Osteocyte (in vitro differentiated cells): ENCODE data around the gene MATN1. TPM values are rescaled to one million over a fixed set of nuclear protein-coding genes. Genes with fewer than 3 reads are reported as not detected.

Experiments used
- DNase-seq: peaks from one replicate; pipeline ENCODE4 v3.0.0; 2021; ENCODE audit warnings: mixed read lengths; ENCODE audit not compliant: unreplicated experiment; ENCODE audit errors: extremely low spot score
- H3K27ac Mint-ChIP-seq: one replicate; pipeline ENCODE4 v1.8.0; 2021; ENCODE audit warnings: mild to moderate bottlenecking, mixed read lengths; ENCODE audit not compliant: unreplicated experiment
- H3K27me3 Mint-ChIP-seq: one replicate; pipeline ENCODE4 v1.8.0; 2021; ENCODE audit warnings: mixed read lengths; ENCODE audit not compliant: unreplicated experiment
- H3K36me3 Mint-ChIP-seq: one replicate; pipeline ENCODE4 v1.8.0; 2021; ENCODE audit warnings: mixed read lengths; ENCODE audit not compliant: unreplicated experiment
- H3K4me1 Mint-ChIP-seq: one replicate; pipeline ENCODE4 v1.8.0; 2021; ENCODE audit warnings: mixed read lengths; ENCODE audit not compliant: unreplicated experiment
- H3K4me3 Mint-ChIP-seq: one replicate; pipeline ENCODE4 v1.8.0; 2021; ENCODE audit warnings: mild to moderate bottlenecking, moderate library complexity, mixed read lengths; ENCODE audit not compliant: unreplicated experiment
- H3K9me3 Mint-ChIP-seq: one replicate; pipeline ENCODE4 v1.8.0; 2021; ENCODE audit warnings: mixed read lengths; ENCODE audit not compliant: unreplicated experiment
- total RNA-seq: library from RNA; stranded (reverse); gene quantifications from 2 replicates; pipeline ENCODE4 v1.2.1, GENCODE V29; 2021
- TF ChIP-seq, protein P1 (sequence below): fragments of 200-600 bp; sonication (generic); IDR thresholded peaks from 2 replicates; pipeline ENCODE4 v1.5.0; 2021; ENCODE audit warnings: antibody characterized with exemption, mild to moderate bottlenecking, moderate library complexity

Gene MATN1
- total RNA-seq, 1 donor from 2014 or later = 0.99 TPM

DNA sequence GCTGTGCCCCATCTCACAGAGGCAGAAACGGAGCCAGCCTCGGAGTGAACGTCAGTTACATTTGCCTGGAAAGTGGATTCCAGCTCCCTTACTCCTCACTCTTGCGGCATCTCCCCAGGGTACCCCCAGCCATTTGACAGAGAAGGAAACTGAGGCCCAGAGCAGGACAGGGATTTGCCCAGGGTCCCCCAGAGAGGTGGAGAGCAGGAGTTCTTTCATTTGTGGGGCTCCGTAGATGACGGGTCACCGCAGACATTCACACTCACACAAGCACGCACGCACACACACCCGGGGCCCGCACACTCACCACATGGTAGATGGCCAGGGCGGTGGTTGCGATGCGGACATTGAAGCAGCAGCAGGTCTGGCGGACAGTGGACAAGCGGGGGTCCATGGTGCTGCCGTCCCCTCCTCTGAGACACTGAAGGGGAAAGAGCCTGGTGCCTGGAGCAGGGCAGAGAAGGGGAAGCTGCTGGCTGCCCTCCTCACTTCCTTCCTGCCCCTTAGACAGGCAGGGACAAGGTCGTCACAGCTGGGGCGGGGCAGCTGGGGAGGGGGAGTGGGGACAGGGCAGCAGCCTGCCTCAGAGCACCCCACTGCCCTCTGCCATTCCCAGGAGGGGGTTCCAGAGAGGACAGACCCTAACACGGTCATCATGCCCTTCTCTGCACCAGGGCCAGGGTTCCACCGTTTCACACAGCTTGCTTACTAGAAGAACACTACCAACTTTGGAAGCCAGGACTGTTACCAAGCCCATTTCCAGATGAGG is 34.2 kb upstream of the MATN1 start, which contains the start of gene LAPTM5:
LAPTM5 (minus strand) TSS at position 423 of the 769 bp plus-strand sequence; CDS start at position 394, 29 bp downstream.
- Mint-ChIP-seq H3K9me3 (no peaks in the 10 kb centered on the region), H3K4me3 (no peak within 1 kb of the TSS), H3K36me3 (no peaks in the 10 kb centered on the region), H3K27ac (peak within 1 kb of the TSS; percentile 70), H3K4me1 (peaks cover 22% of the 10 kb centered on the region), H3K27me3 (peaks cover 5% of the 10 kb centered on the region)
- no peak for DNase-seq
- TF ChIP-seq, protein P1, sequence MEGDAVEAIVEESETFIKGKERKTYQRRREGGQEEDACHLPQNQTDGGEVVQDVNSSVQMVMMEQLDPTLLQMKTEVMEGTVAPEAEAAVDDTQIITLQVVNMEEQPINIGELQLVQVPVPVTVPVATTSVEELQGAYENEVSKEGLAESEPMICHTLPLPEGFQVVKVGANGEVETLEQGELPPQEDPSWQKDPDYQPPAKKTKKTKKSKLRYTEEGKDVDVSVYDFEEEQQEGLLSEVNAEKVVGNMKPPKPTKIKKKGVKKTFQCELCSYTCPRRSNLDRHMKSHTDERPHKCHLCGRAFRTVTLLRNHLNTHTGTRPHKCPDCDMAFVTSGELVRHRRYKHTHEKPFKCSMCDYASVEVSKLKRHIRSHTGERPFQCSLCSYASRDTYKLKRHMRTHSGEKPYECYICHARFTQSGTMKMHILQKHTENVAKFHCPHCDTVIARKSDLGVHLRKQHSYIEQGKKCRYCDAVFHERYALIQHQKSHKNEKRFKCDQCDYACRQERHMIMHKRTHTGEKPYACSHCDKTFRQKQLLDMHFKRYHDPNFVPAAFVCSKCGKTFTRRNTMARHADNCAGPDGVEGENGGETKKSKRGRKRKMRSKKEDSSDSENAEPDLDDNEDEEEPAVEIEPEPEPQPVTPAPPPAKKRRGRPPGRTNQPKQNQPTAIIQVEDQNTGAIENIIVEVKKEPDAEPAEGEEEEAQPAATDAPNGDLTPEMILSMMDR = no peak

DNA sequence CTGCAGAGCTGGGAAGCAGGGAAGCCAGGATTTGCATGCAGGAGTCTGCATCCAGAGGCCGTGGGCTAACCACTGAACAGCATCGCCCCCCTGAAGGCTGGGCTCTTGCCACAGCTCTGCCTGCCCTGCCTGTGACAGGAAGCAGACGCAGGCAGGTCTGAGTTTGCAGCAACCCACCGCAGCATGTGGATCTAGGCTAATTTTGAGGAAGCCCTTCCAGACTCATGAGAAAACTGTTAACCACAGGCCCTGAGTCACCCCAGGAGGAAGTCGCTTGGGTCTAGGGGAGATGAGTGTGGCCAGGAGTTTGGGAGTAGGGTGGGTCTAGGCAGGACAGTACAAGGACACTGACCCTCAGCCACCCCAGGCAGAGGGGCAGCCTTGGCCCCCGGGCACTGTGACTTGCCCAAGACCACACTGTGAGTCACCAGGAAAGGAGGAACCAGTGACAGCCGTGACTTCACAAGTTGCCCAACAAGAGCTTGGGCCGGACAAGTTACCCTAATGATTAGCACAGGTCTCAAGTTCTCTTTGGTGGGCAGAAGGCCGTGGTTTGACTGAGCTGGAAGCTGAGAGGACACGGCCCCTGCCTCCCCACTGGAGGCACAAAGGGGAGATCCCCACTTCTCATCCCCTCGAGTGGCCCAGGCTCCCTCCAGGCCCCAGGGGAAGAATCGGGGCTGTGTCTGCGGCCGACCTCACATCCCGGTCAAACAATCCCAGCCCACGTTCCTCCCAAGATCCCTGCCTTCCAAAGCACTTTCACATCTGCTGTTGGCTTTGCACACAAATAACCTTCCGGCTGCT is 33.4 kb upstream of the MATN1 start:
- H3K9me3 Mint-ChIP-seq = no peaks in the 10 kb centered on the region
- no peak overlapping the region for H3K4me3 Mint-ChIP-seq
- DNase-seq = no peak
- H3K4me1 Mint-ChIP-seq = peaks cover 18% of the 10 kb centered on the region
- TF ChIP-seq, protein P1 = no peak
- H3K36me3 Mint-ChIP-seq = no peaks in the 10 kb centered on the region
- peaks cover 5% of the 10 kb centered on the region for H3K27me3 Mint-ChIP-seq
- H3K27ac Mint-ChIP-seq = peak overlapping the region; percentile 70

DNA sequence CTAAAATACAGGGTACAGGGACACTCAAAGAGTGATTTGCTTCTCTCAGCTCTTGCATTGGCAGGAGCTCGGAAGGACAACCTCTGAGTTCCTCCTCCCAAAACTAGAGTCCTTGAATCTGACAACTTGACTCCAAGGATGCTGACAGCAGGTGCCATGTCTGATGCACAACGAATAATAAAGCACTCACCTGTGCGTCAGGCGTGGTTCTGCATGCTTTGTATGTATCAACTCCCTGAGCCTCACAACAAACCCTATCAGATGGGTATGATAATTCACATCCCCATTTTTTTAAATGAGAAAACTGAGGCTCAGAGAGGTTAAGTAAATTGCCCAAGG is 32.8 kb upstream of the MATN1 start:
- H3K27ac Mint-ChIP-seq = no peak overlapping the region
- H3K9me3 Mint-ChIP-seq = no peaks in the 10 kb centered on the region

DNA sequence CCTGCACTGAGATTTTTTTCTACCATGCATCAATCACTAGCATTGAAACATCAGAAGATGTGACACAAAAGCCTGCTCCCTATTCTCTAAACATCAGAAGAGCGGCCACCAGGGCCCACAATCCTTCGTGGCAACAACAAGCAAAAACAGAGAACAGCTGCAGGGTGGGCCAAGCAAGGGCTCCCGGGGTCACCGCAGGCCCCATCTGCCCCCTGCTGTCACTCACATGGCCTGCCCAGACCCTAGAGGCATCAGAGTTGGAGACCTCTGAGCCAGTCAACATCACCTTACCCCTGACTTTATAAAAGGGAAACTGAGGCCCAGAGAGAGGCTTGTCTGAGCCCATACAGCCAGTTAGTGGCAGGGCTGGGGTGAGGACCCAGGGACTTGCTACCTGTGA is 32.4 kb upstream of the MATN1 start:
- no peak overlapping the region for H3K4me3 Mint-ChIP-seq
- peaks cover 14% of the 10 kb centered on the region for H3K4me1 Mint-ChIP-seq
- H3K27me3 Mint-ChIP-seq = peaks cover 5% of the 10 kb centered on the region
- H3K9me3 Mint-ChIP-seq = no peaks in the 10 kb centered on the region
- TF ChIP-seq, protein P1 = no peak
- DNase-seq = no peak
- no peak overlapping the region for H3K27ac Mint-ChIP-seq
- no peaks in the 10 kb centered on the region for H3K36me3 Mint-ChIP-seq

More for the DNA sequence above, 32.8 kb upstream of the MATN1 start:
- Mint-ChIP-seq H3K27me3 (peaks cover 5% of the 10 kb centered on the region), H3K36me3 (no peaks in the 10 kb centered on the region), H3K4me1 (peaks cover 14% of the 10 kb centered on the region), H3K4me3 (no peak overlapping the region)
- DNase-seq = no peak
- TF ChIP-seq, protein P1 = no peak

DNA sequence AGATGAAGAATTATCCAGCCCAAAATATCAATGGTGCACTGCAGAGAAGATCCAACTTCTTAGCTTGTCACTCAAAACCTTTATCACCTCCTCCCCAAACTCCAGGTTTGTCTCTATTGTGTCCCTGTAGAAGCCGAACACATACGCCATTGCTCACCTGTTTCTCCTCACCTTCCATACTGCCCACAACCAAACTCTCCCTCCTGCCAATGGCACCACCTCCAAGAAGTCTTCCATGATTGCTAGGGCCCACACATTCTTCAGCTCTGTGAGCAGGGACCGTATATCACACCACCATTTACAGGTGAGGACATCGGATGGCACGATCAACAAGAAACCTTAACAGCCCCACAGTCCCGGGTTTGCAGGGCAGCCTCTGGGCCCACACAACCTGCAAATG is 31.9 kb upstream of the MATN1 start:
- Mint-ChIP-seq H3K9me3 (no peaks in the 10 kb centered on the region), H3K4me3 (no peak overlapping the region), H3K36me3 (no peaks in the 10 kb centered on the region), H3K27ac (no peak overlapping the region), H3K4me1 (peaks cover 14% of the 10 kb centered on the region), H3K27me3 (peaks cover 5% of the 10 kb centered on the region)
- TF ChIP-seq, protein P1 = no peak
- DNase-seq = no peak
